Peyer's patch (tissue), 4 donors: ENCODE data around the gene MFAP4.

ENCODE experiments used
- CTCF ChIP-seq, 6 experiments: fragments of 450-650 bp in 4 of 6; fragments of 200-600 bp in 2 of 6; sonication (generic) in 1 of 6; IDR thresholded peaks; one replicate each; pipeline ENCODE4 v1.5.1; 2017 to 2019; ENCODE audit warnings: antibody characterized with exemption in 6 of 6, mild to moderate bottlenecking in 3 of 6, moderate library complexity in 1 of 6
- POLR2A ChIP-seq, 2 donors: fragments of 450-650 bp; IDR thresholded peaks; one replicate each; pipeline ENCODE4 v1.5.1; 2017; ENCODE audit warnings: antibody characterized with exemption in 2 of 2, mild to moderate bottlenecking in 2 of 2, moderate library complexity in 2 of 2

GRCh38 chr17:19407601-19408345 lies 20.8 kb upstream of the MFAP4 start:
- TF ChIP-seq CTCF (IDR thresholded peaks at IDR 0.05) (no peak), POLR2A (IDR thresholded peaks at IDR 0.05) (no peak)
